Right atrium auricular region (tissue), 2 donors: ENCODE results near the gene ATRAID. TPM values are rescaled to one million over a fixed set of nuclear protein-coding genes. Genes with fewer than 3 reads are reported as not detected.

Experiments used
- DNase-seq: peaks from one replicate; pipeline ENCODE4 v3.0.0-alpha.2; 2019; ENCODE audit warnings: low spot score
- H3K27ac ChIP-seq, 2 donors: fragments of 200-600 bp; sonication (generic); 1 replicate in 1 of 2; 2 replicates in 1 of 2; pipeline ENCODE4 v1.5.1; 2016 to 2019
- H3K27me3 ChIP-seq, 2 donors: fragments of 200-600 bp; sonication (generic); one replicate each; pipeline versions ENCODE4 v1.5.1 to v1.6.0; 2017 to 2019
- H3K36me3 ChIP-seq: fragments of 200-600 bp; sonication (generic); one replicate; pipeline ENCODE4 v1.5.1; 2016
- H3K4me1 ChIP-seq, 2 donors: fragments of 200-600 bp; sonication (generic); one replicate each; pipeline versions ENCODE4 v1.5.1 to v1.6.0; 2017 to 2019
- H3K4me3 ChIP-seq, 2 donors: fragments of 200-600 bp; sonication (generic); 1 replicate in 1 of 2; 2 replicates in 1 of 2; pipeline ENCODE4 v1.5.1; 2017 to 2019; ENCODE audit warnings: mild to moderate bottlenecking in 1 of 2, moderate library complexity in 1 of 2
- H3K9me3 ChIP-seq, 2 donors: fragments of 200-600 bp; sonication (generic); one replicate each; pipeline ENCODE4 v1.5.1; 2019
- total RNA-seq, 2 donors: library from RNA; depleted of rRNA; stranded (reverse); fragments of >200 nt; gene quantifications; one replicate each; pipeline ENCODE4 v1.1.0, GENCODE V29; 2016
- TF ChIP-seq, protein P1 (sequence below), 2 donors: fragments of 200-600 bp; sonication (generic); IDR thresholded peaks; one replicate each; pipeline ENCODE4 v1.5.1; 2019; ENCODE audit warnings: antibody characterized with exemption in 2 of 2

ATRAID gene
- total RNA-seq, 2 donors from 2014 or later, result 193 TPM

DNA sequence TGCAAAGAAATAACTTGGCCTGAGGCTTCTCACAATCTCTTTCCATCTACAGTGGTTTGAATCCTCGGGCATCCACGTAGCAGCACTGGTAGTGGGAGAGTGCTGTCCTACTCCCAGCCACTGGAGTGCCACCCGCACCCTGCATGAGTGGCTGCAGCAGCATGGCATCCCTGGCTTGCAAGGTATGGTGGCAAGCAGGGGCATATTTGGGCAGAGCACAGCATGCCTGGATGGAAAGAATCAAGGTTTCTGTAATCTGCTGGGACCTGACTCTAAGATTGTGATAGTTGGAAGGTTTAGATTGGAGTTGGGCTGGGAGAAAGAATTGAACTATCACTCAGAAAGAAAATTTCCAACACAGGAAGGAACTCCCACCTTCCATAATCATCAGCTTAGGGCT is 9.3 kb downstream of the ATRAID start:
- Histone ChIP-seq H3K36me3 (peaks cover 40% of the 10 kb centered on the region), H3K4me3 (no peak overlapping the region), H3K27ac (no peak overlapping the region), H3K9me3 (no peaks in the 10 kb centered on the region), H3K4me1 (peaks cover 0 to 13% of the 10 kb centered on the region in 2 donors), H3K27me3 (no peaks in the 10 kb centered on the region)
- TF ChIP-seq, protein P1, sequence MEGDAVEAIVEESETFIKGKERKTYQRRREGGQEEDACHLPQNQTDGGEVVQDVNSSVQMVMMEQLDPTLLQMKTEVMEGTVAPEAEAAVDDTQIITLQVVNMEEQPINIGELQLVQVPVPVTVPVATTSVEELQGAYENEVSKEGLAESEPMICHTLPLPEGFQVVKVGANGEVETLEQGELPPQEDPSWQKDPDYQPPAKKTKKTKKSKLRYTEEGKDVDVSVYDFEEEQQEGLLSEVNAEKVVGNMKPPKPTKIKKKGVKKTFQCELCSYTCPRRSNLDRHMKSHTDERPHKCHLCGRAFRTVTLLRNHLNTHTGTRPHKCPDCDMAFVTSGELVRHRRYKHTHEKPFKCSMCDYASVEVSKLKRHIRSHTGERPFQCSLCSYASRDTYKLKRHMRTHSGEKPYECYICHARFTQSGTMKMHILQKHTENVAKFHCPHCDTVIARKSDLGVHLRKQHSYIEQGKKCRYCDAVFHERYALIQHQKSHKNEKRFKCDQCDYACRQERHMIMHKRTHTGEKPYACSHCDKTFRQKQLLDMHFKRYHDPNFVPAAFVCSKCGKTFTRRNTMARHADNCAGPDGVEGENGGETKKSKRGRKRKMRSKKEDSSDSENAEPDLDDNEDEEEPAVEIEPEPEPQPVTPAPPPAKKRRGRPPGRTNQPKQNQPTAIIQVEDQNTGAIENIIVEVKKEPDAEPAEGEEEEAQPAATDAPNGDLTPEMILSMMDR (IDR thresholded peaks at IDR 0.05), result no peak
- no peak for DNase-seq

GRCh38 chr2:27222407-27222806 is 10.6 kb downstream of the ATRAID start:
- Histone ChIP-seq H3K27me3 (no peaks in the 10 kb centered on the region), H3K9me3 (no peaks in the 10 kb centered on the region), H3K4me3 (no peak overlapping the region), H3K36me3 (peaks cover 51% of the 10 kb centered on the region), H3K4me1 (peaks cover 0 to 7% of the 10 kb centered on the region in 2 donors), H3K27ac (no peak overlapping the region)
- DNase-seq, result no peak
- TF ChIP-seq, protein P1 (IDR thresholded peaks at IDR 0.05), result no peak

GRCh38 chr2:27223416-27223815 is 11.6 kb downstream of the ATRAID start:
- DNase-seq, result no peak
- H3K4me1 ChIP-seq, result no peaks in the 10 kb centered on the region
- no peaks in the 10 kb centered on the region for H3K27me3 ChIP-seq
- H3K27ac ChIP-seq, result no peak overlapping the region
- peaks cover 51% of the 10 kb centered on the region for H3K36me3 ChIP-seq
- no peak overlapping the region for H3K4me3 ChIP-seq
- H3K9me3 ChIP-seq, result no peaks in the 10 kb centered on the region
- TF ChIP-seq, protein P1 (IDR thresholded peaks at IDR 0.05), result no peak

GRCh38 chr2:27225526-27225925 is 13.7 kb downstream of the ATRAID start:
- Histone ChIP-seq H3K36me3 (peaks cover 65% of the 10 kb centered on the region), H3K27me3 (no peaks in the 10 kb centered on the region), H3K4me3 (no peak overlapping the region), H3K9me3 (no peaks in the 10 kb centered on the region), H3K27ac (no peak overlapping the region), H3K4me1 (no peaks in the 10 kb centered on the region)
- TF ChIP-seq, protein P1 (IDR thresholded peaks at IDR 0.05), result no peak
- no peak for DNase-seq

- no peak overlapping the region for H3K4me3 ChIP-seq
- DNase-seq, result no peak
- H3K9me3 ChIP-seq, result no peaks in the 10 kb centered on the region
- H3K4me1 ChIP-seq, result no peaks in the 10 kb centered on the region
- H3K27ac ChIP-seq, result no peak overlapping the region
- TF ChIP-seq, protein P1 (IDR thresholded peaks at IDR 0.05), result no peak
- no peaks in the 10 kb centered on the region for H3K27me3 ChIP-seq
- H3K36me3 ChIP-seq, result peaks cover 71% of the 10 kb centered on the region
Observed at GRCh38 chr2:27227501-27227900, 15.7 kb downstream of the ATRAID start.

DNA sequence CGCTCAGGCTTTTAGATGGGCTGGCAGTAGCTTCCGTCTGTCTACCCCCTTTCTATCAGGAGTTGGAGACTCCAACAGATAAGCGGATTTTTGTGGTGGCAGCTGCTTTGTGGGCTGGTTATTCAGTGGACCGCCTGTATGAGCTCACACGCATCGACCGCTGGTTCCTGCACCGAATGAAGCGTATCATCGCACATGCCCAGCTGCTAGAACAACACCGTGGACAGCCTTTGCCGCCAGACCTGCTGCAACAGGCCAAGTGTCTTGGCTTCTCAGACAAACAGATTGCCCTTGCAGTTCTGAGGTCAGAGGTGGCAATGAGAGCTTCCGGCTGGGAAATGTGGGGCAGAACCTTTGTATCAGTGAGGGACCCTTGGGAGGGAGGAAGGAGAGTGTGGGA is 20.1 kb downstream of the ATRAID start:
- peaks cover 74% of the 10 kb centered on the region for H3K36me3 ChIP-seq
- H3K27ac ChIP-seq, result no peak overlapping the region
- no peak overlapping the region for H3K4me3 ChIP-seq
- H3K9me3 ChIP-seq, result no peaks in the 10 kb centered on the region
- TF ChIP-seq, protein P1 (IDR thresholded peaks at IDR 0.05), result no peak
- H3K4me1 ChIP-seq, result no peaks in the 10 kb centered on the region
- DNase-seq, result no peak
- H3K27me3 ChIP-seq, result no peaks in the 10 kb centered on the region
